SH-SY5Y (cell line): ENCODE measurements around the gene MTF1.

ENCODE experiments used
- GATA2 ChIP-seq: IDR thresholded peaks from 2 replicates; pipeline ENCODE4 v1.6.1; 2011; ENCODE audit warnings: mild to moderate bottlenecking, low read depth, low read length
- GATA3 ChIP-seq: IDR thresholded peaks from 2 replicates; pipeline ENCODE4 v1.6.1; 2011; ENCODE audit warnings: low read depth, mild to moderate bottlenecking, low read length, moderate library complexity

- TF ChIP-seq GATA2 = no peak
- no peak for TF ChIP-seq GATA3
Observed at GRCh38 chr1:37831109-37831508, 28.3 kb downstream of the MTF1 start.
